KMS-11 (cell line): ENCODE measurements around the gene IMMP2L.

Experiments
- H2AFZ ChIP-seq: fragments of 200-600 bp; sonication (generic); 2 replicates; pipeline ENCODE4 v1.6.1; 2016; ENCODE audit warnings: antibody characterized with exemption, mixed run types, low read depth
- H3K27ac ChIP-seq: fragments of 200-600 bp; sonication (generic); 2 replicates; pipeline ENCODE4 v1.6.1; 2016; ENCODE audit warnings: mild to moderate bottlenecking, mixed run types
- H3K27me3 ChIP-seq: fragments of 200-600 bp; sonication (generic); 2 replicates; pipeline ENCODE4 v1.6.1; 2017; ENCODE audit warnings: mild to moderate bottlenecking, low read depth, mixed run types, moderate library complexity; ENCODE audit not compliant: insufficient read depth
- H3K36me3 ChIP-seq: fragments of 200-600 bp; sonication (generic); 2 replicates; pipeline ENCODE4 v1.6.1; 2017; ENCODE audit warnings: mild to moderate bottlenecking, mixed run types; ENCODE audit not compliant: insufficient read depth
- H3K4me1 ChIP-seq: fragments of 200-600 bp; sonication (generic); 2 replicates; pipeline ENCODE4 v1.6.1; 2016; ENCODE audit warnings: mild to moderate bottlenecking, low read depth, mixed run types; ENCODE audit not compliant: poor library complexity, severe bottlenecking
- H3K4me2 ChIP-seq: fragments of 200-600 bp; sonication (generic); 2 replicates; pipeline ENCODE4 v1.7.0; 2016; ENCODE audit warnings: mild to moderate bottlenecking, mixed run types
- H3K4me3 ChIP-seq: fragments of 200-600 bp; sonication (generic); IDR thresholded peaks from 2 replicates; pipeline ENCODE4 v1.6.1; 2017; ENCODE audit warnings: low read depth, low read length, mixed read lengths; ENCODE audit not compliant: insufficient read depth
- H3K79me2 ChIP-seq: fragments of 200-600 bp; sonication (generic); 2 replicates; pipeline ENCODE4 v1.6.1; 2016; ENCODE audit warnings: low read depth, mixed run types; ENCODE audit not compliant: insufficient read depth
- H3K9ac ChIP-seq: fragments of 200-600 bp; sonication (generic); 2 replicates; pipeline ENCODE4 v1.6.1; 2016; ENCODE audit warnings: mild to moderate bottlenecking, mixed run types
- H4K20me1 ChIP-seq: fragments of 200-600 bp; sonication (generic); 2 replicates; pipeline ENCODE4 v1.6.1; 2016; ENCODE audit warnings: mild to moderate bottlenecking, mixed run types; ENCODE audit not compliant: insufficient read depth
- TF ChIP-seq, protein P1 (sequence below): fragments of 200-600 bp; sonication (generic); conservative IDR thresholded peaks from 2 replicates; pipeline ENCODE4 v1.6.1; 2017; ENCODE audit warnings: low read depth, mild to moderate bottlenecking, antibody characterized with exemption, low read length, moderate library complexity, mixed read lengths

The IMMP2L gene

GRCh38 chr7:111438369-111439289 is 123.7 kb downstream of the IMMP2L start:
- Histone ChIP-seq H3K9ac (no peak overlapping the region), H4K20me1 (no peaks in the 10 kb centered on the region), H3K36me3 (no peaks in the 10 kb centered on the region), H3K4me1 (no peaks in the 10 kb centered on the region), H2AFZ (no peak overlapping the region), H3K4me3 (no peak overlapping the region), H3K4me2 (no peak overlapping the region), H3K27ac (no peak overlapping the region), H3K27me3 (no peaks in the 10 kb centered on the region), H3K79me2 (no peaks in the 10 kb centered on the region)
- TF ChIP-seq, protein P1, sequence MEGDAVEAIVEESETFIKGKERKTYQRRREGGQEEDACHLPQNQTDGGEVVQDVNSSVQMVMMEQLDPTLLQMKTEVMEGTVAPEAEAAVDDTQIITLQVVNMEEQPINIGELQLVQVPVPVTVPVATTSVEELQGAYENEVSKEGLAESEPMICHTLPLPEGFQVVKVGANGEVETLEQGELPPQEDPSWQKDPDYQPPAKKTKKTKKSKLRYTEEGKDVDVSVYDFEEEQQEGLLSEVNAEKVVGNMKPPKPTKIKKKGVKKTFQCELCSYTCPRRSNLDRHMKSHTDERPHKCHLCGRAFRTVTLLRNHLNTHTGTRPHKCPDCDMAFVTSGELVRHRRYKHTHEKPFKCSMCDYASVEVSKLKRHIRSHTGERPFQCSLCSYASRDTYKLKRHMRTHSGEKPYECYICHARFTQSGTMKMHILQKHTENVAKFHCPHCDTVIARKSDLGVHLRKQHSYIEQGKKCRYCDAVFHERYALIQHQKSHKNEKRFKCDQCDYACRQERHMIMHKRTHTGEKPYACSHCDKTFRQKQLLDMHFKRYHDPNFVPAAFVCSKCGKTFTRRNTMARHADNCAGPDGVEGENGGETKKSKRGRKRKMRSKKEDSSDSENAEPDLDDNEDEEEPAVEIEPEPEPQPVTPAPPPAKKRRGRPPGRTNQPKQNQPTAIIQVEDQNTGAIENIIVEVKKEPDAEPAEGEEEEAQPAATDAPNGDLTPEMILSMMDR = no peak

DNA sequence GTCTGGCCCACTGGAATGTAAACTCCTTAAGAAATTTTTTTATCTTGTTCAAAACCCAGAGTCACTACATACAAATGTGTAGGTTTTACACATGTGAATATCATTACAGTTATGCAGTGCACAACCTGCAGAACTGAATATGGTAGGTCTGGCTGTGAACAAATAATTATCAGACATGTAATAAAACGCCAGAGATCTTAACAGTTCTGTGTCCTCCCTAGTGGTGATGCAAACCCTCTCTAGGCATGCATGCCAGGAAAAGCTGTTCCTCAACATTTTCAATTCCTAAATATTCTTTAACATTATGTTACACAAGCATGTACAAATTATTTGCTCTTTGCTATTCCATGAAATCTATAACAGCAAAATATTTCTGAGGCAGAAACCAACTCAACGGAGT is 124.6 kb downstream of the IMMP2L start:
- H3K9ac ChIP-seq = no peak overlapping the region
- H3K4me1 ChIP-seq = no peaks in the 10 kb centered on the region
- H2AFZ ChIP-seq = no peak overlapping the region
- TF ChIP-seq, protein P1 = no peak
- no peaks in the 10 kb centered on the region for H3K36me3 ChIP-seq
- no peak overlapping the region for H3K27ac ChIP-seq
- H3K27me3 ChIP-seq = no peaks in the 10 kb centered on the region
- no peak overlapping the region for H3K4me2 ChIP-seq
- H4K20me1 ChIP-seq = no peaks in the 10 kb centered on the region
- H3K79me2 ChIP-seq = no peaks in the 10 kb centered on the region
- no peak overlapping the region for H3K4me3 ChIP-seq

- Histone ChIP-seq H3K79me2 (no peaks in the 10 kb centered on the region), H3K4me2 (no peak overlapping the region), H3K4me3 (no peak overlapping the region), H3K9ac (no peak overlapping the region), H2AFZ (no peak overlapping the region), H3K27ac (no peak overlapping the region), H4K20me1 (no peaks in the 10 kb centered on the region), H3K4me1 (no peaks in the 10 kb centered on the region), H3K36me3 (no peaks in the 10 kb centered on the region), H3K27me3 (no peaks in the 10 kb centered on the region)
- TF ChIP-seq, protein P1 = no peak
Observed at GRCh38 chr7:111436608-111437007, 125.7 kb downstream of the IMMP2L start.

GRCh38 chr7:111433426-111433825 is 128.9 kb downstream of the IMMP2L start:
- Histone ChIP-seq H3K4me2 (no peak overlapping the region), H3K4me3 (no peak overlapping the region), H4K20me1 (no peaks in the 10 kb centered on the region), H3K27ac (no peak overlapping the region), H3K4me1 (no peaks in the 10 kb centered on the region), H2AFZ (no peak overlapping the region), H3K9ac (no peak overlapping the region), H3K79me2 (no peaks in the 10 kb centered on the region), H3K27me3 (no peaks in the 10 kb centered on the region), H3K36me3 (no peaks in the 10 kb centered on the region)
- TF ChIP-seq, protein P1 = no peak
